ENCODE measurements around the gene SLC52A1. TPM values are rescaled to one million over a fixed set of nuclear protein-coding genes. Genes with fewer than 3 reads are reported as not detected.

SLC52A1 gene
- total and polyA plus RNA-seq, 10 of the 15 experiments (the other 5 are each of a cell fraction or from before 2014, with no cell fraction given), result 0.04 to 0.11 TPM; not detected in 8

GRCh38 chr17:5023588-5024147 lies 11.6 kb downstream of the SLC52A1 start:
- Histone ChIP-seq H3K9ac (ENCODE audit: control insufficient read depth, insufficient read depth, low read length) (no peak overlapping the region), H3K4me1 (ENCODE audit: control insufficient read depth, insufficient read depth, low read length) (no peaks in the 10 kb centered on the region), H3K27me3 (replicated peaks in 1 of 2; ENCODE audit: control insufficient read depth in 2 of 2, insufficient read depth in 2 of 2, low read length in 1 of 2) (no peaks in the 10 kb centered on the region), H3K9me3 (replicated peaks; ENCODE audit: control insufficient read depth, insufficient read depth, low read length) (no peaks in the 10 kb centered on the region), H3K4me2 (ENCODE audit: control insufficient read depth, insufficient read depth) (no peak overlapping the region), H3K4me3 (no peak overlapping the region), H3K27ac (ENCODE audit: control insufficient read depth, insufficient read depth) (no peak overlapping the region), H3K36me3 (ENCODE audit: control insufficient read depth in 2 of 2, insufficient read depth in 2 of 2, low read length in 1 of 2) (peaks cover 9 to 23% of the 10 kb centered on the region in 2 experiments), H4K20me1 (ENCODE audit: control insufficient read depth, insufficient read depth) (no peaks in the 10 kb centered on the region), H2AFZ (ENCODE audit: control insufficient read depth, low read depth, low read length) (no peak overlapping the region), H3K79me2 (ENCODE audit: control insufficient read depth, insufficient read depth, low read length) (no peaks in the 10 kb centered on the region)
- no TSS peak for BruUV-seq (replicated peaks)
- ATAC-seq, result no peak
- WGBS (ENCODE audit: insufficient coverage, insufficient replicate concordance, low lambda C conversion rate, missing lambda C conversion rate), result 98% methylated on average over 22 of the region's 29 CpGs
- SMC1A ChIA-PET (ENCODE audit: uncharacterized antibody, unreplicated experiment), result no interaction called here
- POLR2A ChIA-PET, result interaction anchor here (0.6 to 0.9 kb wide), 2 partner anchors 26 to 1324 kb away, joined by 3 to 6 read pairs; partner anchors contain the start of genes INCA1 and KIF1C
- FAIRE-seq, result no peak
- intact Hi-C loops (cut with micrococcal nuclease; ENCODE audit: unreplicated experiment) (no loop called here), in situ Hi-C loops (cut with MboI) (no loop called here)
- RAD21 ChIA-PET (ENCODE audit: unreplicated experiment), result no interaction called here
- no peak for DNase-seq (ENCODE audit: low read depth, low spot score)
- CTCF ChIA-PET, result interaction anchor here (0.5 kb wide), 1 partner anchor 142 kb away, joined by 3 read pairs; no protein-coding TSS in a partner anchor
- TF ChIP-seq ZNF622 (IDR thresholded peaks at IDR 0.05) (no peak), CHD2 (IDR thresholded peaks at IDR 0.05; ENCODE audit: borderline replicate concordance, low read depth, low read length) (no peak), ASH2L (IDR thresholded peaks at IDR 0.05; ENCODE audit: borderline replicate concordance, low read depth) (no peak), GATAD2B (conservative IDR thresholded peaks at IDR 0.05; ENCODE audit: low read depth) (no peak), MYB (IDR thresholded peaks at IDR 0.05; ENCODE audit: borderline replicate concordance, low read depth, low read length) (no peak), ZBTB40 (IDR thresholded peaks at IDR 0.05; ENCODE audit: borderline replicate concordance) (no peak), NR2C1 (IDR thresholded peaks at IDR 0.05) (no peak), ZNF384 (IDR thresholded peaks at IDR 0.05; ENCODE audit: borderline replicate concordance, low read depth, low read length) (no peak), CHD4 (IDR thresholded peaks at IDR 0.05) (no peak), ZBTB4 (CRISPR knock-in tag; IDR thresholded peaks at IDR 0.05) (no peak), NBN (IDR thresholded peaks at IDR 0.05) (no peak), NFYB (IDR thresholded peaks at IDR 0.05; ENCODE audit: insufficient read depth, low read depth, low read length) (no peak), BRCA1 (IDR thresholded peaks at IDR 0.05; ENCODE audit: low read depth, low read length) (no peak), FOS (IDR thresholded peaks at IDR 0.05; ENCODE audit: borderline replicate concordance, extremely low read depth, insufficient read length) (no peak), RCOR1 (conservative IDR thresholded peaks at IDR 0.05; ENCODE audit: low read depth, low read length) (no peak)
